Stimulated activated CD4-positive, alpha-beta T cell treated with anti-CD3 and anti-CD28 coated beads, Interleukin-4, amount 100 ng/mL, for 4 hours (primary cell): ENCODE data around the gene ADCY9.

ENCODE experiments used
- DNase-seq, 2 experiments: peaks; one replicate each; pipeline ENCODE4 v3.0.0-alpha.2; 2020

The ADCY9 gene

GRCh38 chr16:3998793-3999478 is 117.3 kb downstream of the ADCY9 start:
- no peak for DNase-seq

- DNase-seq, result no peak
These were observed 118.9 kb downstream of the ADCY9 start for GRCh38 chr16:3997231-3997841.

- DNase-seq, result no peak
These were observed 121.2 kb downstream of the ADCY9 start for GRCh38 chr16:3995001-3995400.

GRCh38 chr16:3993052-3993785 is 123.0 kb downstream of the ADCY9 start:
- no peak for DNase-seq

- DNase-seq, result no peak
These were observed 123.8 kb downstream of the ADCY9 start for GRCh38 chr16:3992297-3993051.

GRCh38 chr16:3988824-3989223 is 127.4 kb downstream of the ADCY9 start:
- DNase-seq, result no peak

GRCh38 chr16:3988011-3988410 is 128.2 kb downstream of the ADCY9 start:
- DNase-seq, result no peak

- DNase-seq, result no peak
These were observed 129.0 kb downstream of the ADCY9 start for GRCh38 chr16:3987231-3987630.

GRCh38 chr16:3986235-3986544 is 130.1 kb downstream of the ADCY9 start:
- no peak for DNase-seq

GRCh38 chr16:3984111-3985060 is 131.9 kb downstream of the ADCY9 start:
- no peak for DNase-seq

- DNase-seq, result peak; percentile 27 to 40
These were observed 133.1 kb downstream of the ADCY9 start for GRCh38 chr16:3983081-3983520.

GRCh38 chr16:3982216-3982615 is 134.0 kb downstream of the ADCY9 start:
- DNase-seq, result no peak

- DNase-seq, result no peak
These were observed 135.8 kb downstream of the ADCY9 start for GRCh38 chr16:3980253-3981111.

- no peak for DNase-seq
These were observed 136.7 kb downstream of the ADCY9 start for GRCh38 chr16:3979518-3979917.

- no peak for DNase-seq
These were observed 137.2 kb downstream of the ADCY9 start for GRCh38 chr16:3979070-3979469.

GRCh38 chr16:3977376-3977775 is 138.9 kb downstream of the ADCY9 start:
- no peak for DNase-seq

GRCh38 chr16:3974751-3975150 is 141.5 kb downstream of the ADCY9 start:
- no peak for DNase-seq

- DNase-seq, result no peak
These were observed 144.5 kb downstream of the ADCY9 start for GRCh38 chr16:3971706-3972105.

- no peak for DNase-seq
These were observed 145.0 kb downstream of the ADCY9 start for GRCh38 chr16:3971261-3971660.

GRCh38 chr16:3968551-3968950 is 147.7 kb downstream of the ADCY9 start:
- no peak for DNase-seq

GRCh38 chr16:3966681-3967080 is 149.6 kb downstream of the ADCY9 start:
- DNase-seq, result no peak
